ENCODE measurements around the gene TMPRSS6. TPM values are rescaled to one million over a fixed set of nuclear protein-coding genes. Genes with fewer than 3 reads are reported as not detected.

The TMPRSS6 gene
- total RNA-seq, 1 donor from 2014 or later: 2.1 TPM

DNA sequence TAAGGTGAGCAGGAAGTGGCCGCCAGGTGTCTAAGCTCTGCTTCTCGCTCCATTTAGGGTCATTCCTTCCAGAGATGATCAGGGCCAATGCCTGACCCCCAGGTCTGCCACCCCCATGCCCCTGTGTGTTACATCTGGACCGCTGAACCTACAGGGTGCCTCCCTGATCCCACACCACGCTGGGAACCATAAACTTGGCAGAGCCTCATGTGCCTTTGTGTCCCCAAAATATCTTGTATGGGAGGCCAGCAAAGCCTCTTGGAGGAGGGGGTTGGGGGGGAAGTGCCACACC, 94.0 kb downstream of the TMPRSS6 start:
- Histone ChIP-seq H3K9me3 (no peaks in the 10 kb centered on the region), H3K4me1 (peaks cover 36% of the 10 kb centered on the region), H3K27me3 (no peaks in the 10 kb centered on the region), H3K27ac (no peak overlapping the region), H3K36me3 (peaks cover 8% of the 10 kb centered on the region), H3K4me3 (no peak overlapping the region)
- intact Hi-C loops (cut with DNase I): no loop called here
- DNase-seq: no peak
- ATAC-seq: no peak
- TF ChIP-seq, protein P1, sequence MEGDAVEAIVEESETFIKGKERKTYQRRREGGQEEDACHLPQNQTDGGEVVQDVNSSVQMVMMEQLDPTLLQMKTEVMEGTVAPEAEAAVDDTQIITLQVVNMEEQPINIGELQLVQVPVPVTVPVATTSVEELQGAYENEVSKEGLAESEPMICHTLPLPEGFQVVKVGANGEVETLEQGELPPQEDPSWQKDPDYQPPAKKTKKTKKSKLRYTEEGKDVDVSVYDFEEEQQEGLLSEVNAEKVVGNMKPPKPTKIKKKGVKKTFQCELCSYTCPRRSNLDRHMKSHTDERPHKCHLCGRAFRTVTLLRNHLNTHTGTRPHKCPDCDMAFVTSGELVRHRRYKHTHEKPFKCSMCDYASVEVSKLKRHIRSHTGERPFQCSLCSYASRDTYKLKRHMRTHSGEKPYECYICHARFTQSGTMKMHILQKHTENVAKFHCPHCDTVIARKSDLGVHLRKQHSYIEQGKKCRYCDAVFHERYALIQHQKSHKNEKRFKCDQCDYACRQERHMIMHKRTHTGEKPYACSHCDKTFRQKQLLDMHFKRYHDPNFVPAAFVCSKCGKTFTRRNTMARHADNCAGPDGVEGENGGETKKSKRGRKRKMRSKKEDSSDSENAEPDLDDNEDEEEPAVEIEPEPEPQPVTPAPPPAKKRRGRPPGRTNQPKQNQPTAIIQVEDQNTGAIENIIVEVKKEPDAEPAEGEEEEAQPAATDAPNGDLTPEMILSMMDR (IDR thresholded peaks at IDR 0.05): no peak

Other genes starting within 250 kb of the TMPRSS6 start
- 37.0 TPM for gene NCF4, start 248.7 kb downstream of the TMPRSS6 start, total RNA-seq
- 27.2 TPM for gene CSF2RB, start 196.1 kb downstream of the TMPRSS6 start, total RNA-seq
- gene TST, start 90.3 kb downstream of the TMPRSS6 start, total RNA-seq: 48.1 TPM
- 71.4 TPM for gene MPST, start 90.0 kb downstream of the TMPRSS6 start, total RNA-seq
- gene KCTD17, start 58.0 kb downstream of the TMPRSS6 start, total RNA-seq: 19.2 TPM
- 10.6 TPM for gene IL2RB, start 40.2 kb upstream of the TMPRSS6 start, total RNA-seq
- 6.1 TPM for gene C1QTNF6, start 78.5 kb upstream of the TMPRSS6 start, total RNA-seq
- not detected for gene SSTR3, start 102.8 kb upstream of the TMPRSS6 start, total RNA-seq
- gene RAC2, start 134.6 kb upstream of the TMPRSS6 start, total RNA-seq: 107 TPM
- gene CYTH4, start 172.8 kb upstream of the TMPRSS6 start, total RNA-seq: 37.9 TPM

Measured in upper lobe of right lung (tissue), 1 donor.